Activated CD8-positive, alpha-beta memory T cell treated with anti-CD3 and anti-CD28 coated beads, Interleukin-2, amount 50 U/mL, for 1 hour (primary cell): ENCODE measurements around the gene YAP1.
A peak's percentile ranks its signal among the peaks of the same experiment; 100 is the strongest.
"Not testable (repeated sequence)": the region's sequence is repeated elsewhere in the genome, so short reads cannot be mapped to it uniquely, and the experiment has no call there.

Experiments
- DNase-seq: peaks from one replicate; pipeline ENCODE4 v3.0.0-alpha.2; 2020; ENCODE audit errors: extremely low read depth

Gene YAP1

GRCh38 chr11:102240502-102240901 is 130.3 kb downstream of the YAP1 start:
- no peak for DNase-seq

- no peak for DNase-seq
These were observed 130.8 kb downstream of the YAP1 start for GRCh38 chr11:102241026-102241425.

- no peak for DNase-seq
These were observed 133.2 kb downstream of the YAP1 start for GRCh38 chr11:102243399-102243884.

- DNase-seq: no peak
These were observed 134.6 kb downstream of the YAP1 start for GRCh38 chr11:102244681-102245409.

GRCh38 chr11:102251423-102251822 is 141.2 kb downstream of the YAP1 start:
- DNase-seq: no peak

GRCh38 chr11:102252339-102252891 is 142.2 kb downstream of the YAP1 start:
- no peak for DNase-seq

GRCh38 chr11:102253020-102253715 is 142.9 kb downstream of the YAP1 start:
- DNase-seq: no peak

- no peak for DNase-seq
These were observed 143.8 kb downstream of the YAP1 start for GRCh38 chr11:102254047-102254446.

- DNase-seq: no peak
These were observed 146.0 kb downstream of the YAP1 start for GRCh38 chr11:102256251-102256650.

- DNase-seq: no peak
These were observed 150.0 kb downstream of the YAP1 start for GRCh38 chr11:102260241-102260640.

GRCh38 chr11:102263379-102264003 is 153.2 kb downstream of the YAP1 start:
- no peak for DNase-seq

GRCh38 chr11:102264704-102265103 is 154.5 kb downstream of the YAP1 start:
- not testable (repeated sequence) for DNase-seq

- DNase-seq: no peak
These were observed 155.9 kb downstream of the YAP1 start for GRCh38 chr11:102266099-102266498.

GRCh38 chr11:102267609-102268008 is 157.4 kb downstream of the YAP1 start:
- no peak for DNase-seq

GRCh38 chr11:102268083-102268984 is 158.1 kb downstream of the YAP1 start:
- peak; percentile 45 for DNase-seq

GRCh38 chr11:102268985-102269470 is 158.8 kb downstream of the YAP1 start:
- no peak for DNase-seq

- DNase-seq: no peak
These were observed 159.7 kb downstream of the YAP1 start for GRCh38 chr11:102269927-102270326.

GRCh38 chr11:102272047-102272824 is 162.0 kb downstream of the YAP1 start:
- no peak for DNase-seq

GRCh38 chr11:102274628-102275027 is 164.4 kb downstream of the YAP1 start:
- DNase-seq: no peak

GRCh38 chr11:102276362-102276761 is 166.1 kb downstream of the YAP1 start:
- DNase-seq: no peak
